ENCODE results near the gene UBE2H.
"Not testable (repeated sequence)": the region's sequence is repeated elsewhere in the genome, so short reads cannot be mapped to it uniquely, and the experiment has no call there.

UBE2H gene

DNA sequence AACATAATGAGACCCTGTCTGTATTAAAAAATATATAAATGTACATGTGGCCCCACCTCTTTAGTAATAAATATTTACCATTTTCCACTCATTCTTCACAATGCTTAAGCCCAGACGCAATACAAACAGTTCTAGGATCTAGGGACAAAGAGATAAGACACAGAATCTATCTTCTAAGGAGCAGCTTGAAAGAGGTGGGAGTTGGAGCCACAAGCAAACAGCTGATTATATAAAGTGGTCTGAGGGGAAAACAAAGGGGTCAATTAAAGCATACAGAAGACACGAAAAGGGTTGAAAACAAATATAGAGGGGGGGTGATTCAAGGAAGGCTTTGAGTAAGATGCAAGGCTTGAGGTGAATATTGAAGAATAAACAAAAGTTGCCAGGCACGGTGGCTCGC, 43.1 kb downstream of the UBE2H start:
- no peak for DNase-seq (ENCODE audit: low read depth in 2 of 2, low spot score in 1 of 2)

DNA sequence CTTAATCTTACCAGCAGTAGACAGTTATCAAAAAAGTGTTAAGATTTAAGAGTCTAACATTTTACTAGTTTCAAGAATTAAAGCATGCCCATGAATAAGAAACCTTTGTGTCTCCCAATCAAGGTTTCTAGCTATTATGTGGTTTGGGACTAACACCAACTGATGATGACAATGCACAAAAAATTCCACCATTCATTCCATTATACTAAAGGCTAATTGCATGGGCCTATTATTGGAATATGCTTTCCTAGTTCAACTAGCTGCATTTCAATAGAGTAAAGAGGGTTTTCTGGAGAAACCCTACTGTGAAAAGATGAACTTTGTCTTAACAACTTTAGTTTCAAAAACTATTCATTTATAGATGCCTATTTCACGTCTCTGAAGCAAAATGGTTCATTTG, 44.6 kb downstream of the UBE2H start:
- no peak for DNase-seq (ENCODE audit: low read depth in 2 of 2, low spot score in 1 of 2)

DNA sequence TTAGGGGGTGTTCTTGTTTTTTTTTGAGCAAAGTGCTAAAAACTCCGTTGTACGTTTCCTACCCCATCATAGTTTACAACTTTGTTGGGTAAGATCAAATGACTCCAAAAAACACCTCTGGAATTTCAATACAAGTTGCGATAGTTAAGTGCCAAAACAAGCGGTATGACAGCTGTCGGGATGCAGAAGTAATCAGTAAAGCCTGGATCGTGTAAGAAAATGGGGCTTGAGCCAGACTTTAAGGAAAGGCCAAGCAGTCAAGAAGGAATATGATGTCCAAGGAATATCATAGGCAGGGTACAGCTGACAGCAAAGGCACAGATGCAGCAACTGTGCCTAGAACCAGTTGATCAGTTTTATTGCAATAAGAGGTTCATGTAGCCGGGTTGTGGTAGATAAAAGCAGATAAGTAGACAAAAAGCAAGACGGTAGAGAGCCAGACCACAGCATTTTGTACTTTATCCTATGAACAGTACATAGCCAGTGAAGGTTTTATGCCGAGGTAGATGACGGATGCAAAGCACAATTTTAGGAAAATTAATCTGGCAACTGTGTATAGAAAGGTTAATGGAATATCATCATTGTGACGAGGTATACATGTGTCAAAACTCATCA, 45.5 kb downstream of the UBE2H start:
- DNase-seq (ENCODE audit: low read depth in 2 of 2, low spot score in 1 of 2): no peak

DNA sequence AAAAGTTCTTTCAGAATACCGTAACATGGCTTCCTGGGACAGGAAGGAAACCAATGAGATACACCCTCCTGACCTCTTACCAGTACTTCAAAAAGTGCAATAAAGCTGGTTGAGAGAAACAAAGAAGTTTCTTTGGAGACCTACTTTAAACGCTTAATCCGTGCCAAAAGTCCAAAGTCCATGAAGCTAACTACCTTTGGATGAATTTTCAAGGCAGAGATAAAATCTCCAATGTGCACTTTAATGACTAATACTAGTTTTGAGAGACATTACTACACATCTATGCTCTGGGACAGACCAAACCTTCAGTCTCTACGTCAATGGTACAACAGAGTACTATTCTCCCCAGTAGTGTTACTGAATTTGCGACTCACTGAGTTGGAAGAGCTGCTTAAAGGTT, 46.1 kb downstream of the UBE2H start:
- DNase-seq (ENCODE audit: low read depth in 2 of 2, low spot score in 1 of 2): no peak

DNA sequence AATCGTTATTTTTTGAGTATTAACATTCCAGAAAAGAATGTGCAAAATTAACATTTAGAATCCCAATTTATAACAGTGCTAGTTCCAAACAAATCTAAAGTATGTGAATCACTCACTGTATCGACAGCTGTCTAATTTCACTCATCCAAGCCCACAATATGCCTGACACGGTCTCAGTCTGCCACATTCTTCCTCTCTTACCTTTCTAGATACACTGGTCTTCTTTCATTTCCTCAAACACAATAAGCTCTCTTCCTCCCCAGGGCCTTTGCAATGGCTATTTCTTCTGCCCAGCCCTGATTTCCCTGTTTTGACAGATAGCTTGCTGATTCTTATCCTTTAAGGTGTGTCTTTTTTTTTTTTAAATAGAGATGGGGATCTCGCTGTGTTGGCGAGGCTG, 48.8 kb downstream of the UBE2H start:
- no peak for DNase-seq (ENCODE audit: low read depth in 2 of 2, low spot score in 1 of 2)

DNA sequence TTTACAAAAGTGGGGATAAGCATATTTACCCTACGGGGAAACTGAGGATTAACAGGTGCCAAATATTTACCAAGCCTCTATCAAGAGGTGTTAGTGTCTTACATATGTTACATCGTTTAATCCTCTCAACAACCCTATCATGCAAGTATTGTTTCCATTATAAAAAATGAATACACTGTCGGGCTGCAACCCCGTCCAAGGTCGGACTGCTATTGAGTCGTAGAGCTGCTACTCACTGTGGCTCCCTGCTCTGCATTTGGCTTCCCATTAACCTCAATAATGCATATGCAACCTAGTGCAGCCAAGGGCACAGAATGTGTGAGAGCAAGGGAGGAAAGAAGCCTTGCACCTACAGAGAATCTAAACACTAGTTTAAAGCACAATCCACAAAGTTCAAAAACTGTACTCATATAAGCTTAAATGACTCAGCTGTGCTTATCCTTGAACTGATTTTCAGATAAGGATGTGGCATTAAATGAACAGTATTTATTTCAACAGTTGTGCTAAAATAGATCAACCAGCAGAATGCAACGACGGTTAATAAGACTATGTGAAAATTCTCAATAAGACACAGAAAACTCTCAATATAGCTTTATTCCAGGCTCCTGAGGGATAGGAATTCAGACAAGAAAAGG, 49.9 kb downstream of the UBE2H start:
- DNase-seq (ENCODE audit: low read depth in 2 of 2, low spot score in 1 of 2): no peak

DNA sequence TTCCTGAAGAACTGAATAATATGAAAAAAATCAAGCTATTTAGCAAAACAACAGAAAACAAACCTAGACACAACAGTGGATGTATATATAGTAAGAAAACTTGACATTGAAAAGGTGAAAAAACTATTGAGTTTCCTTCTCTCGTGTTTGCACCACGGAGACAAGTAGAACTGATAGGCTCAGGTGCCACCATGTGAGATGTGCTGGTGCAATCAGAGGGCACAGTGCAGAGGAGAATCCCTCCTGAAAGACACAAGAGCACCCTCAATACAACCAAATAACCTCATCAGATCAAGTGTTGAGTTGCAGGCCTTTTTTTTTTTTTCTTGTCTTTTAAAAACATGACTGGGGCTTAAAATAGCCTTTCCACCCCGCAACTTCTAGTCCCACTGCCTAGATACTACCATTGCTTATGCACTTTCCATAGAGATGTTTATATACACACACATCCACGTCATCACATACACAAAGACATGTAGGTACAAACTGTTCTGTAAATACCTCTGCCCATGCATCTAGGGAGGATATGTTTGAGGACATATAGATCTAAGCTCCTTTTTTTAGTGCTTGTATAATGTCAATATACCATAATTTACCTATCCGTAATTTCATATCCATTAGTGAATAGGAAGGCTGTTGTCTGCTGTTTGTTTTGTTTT, 54.1 kb downstream of the UBE2H start:
- DNase-seq (ENCODE audit: low read depth in 2 of 2, low spot score in 1 of 2): no peak

DNA sequence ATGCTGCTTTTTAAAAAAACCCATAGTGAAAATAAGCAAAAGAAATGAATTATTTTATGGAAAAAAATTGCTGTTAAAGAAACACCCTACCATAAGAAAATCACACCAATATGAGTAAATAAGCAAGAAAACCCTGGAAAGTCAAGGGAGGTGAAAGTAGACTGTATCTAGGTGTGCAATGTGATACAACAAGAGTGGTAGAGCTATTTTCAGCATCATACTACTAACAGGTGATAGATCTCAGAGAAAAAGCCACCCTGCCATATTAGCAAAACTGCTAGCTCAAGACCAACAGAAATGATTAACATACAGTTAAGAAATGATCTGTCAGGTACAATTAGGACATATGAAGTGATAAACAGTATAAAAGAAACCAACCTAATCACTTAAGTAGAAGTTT, 54.8 kb downstream of the UBE2H start:
- DNase-seq (ENCODE audit: low read depth in 2 of 2, low spot score in 1 of 2): no peak

DNA sequence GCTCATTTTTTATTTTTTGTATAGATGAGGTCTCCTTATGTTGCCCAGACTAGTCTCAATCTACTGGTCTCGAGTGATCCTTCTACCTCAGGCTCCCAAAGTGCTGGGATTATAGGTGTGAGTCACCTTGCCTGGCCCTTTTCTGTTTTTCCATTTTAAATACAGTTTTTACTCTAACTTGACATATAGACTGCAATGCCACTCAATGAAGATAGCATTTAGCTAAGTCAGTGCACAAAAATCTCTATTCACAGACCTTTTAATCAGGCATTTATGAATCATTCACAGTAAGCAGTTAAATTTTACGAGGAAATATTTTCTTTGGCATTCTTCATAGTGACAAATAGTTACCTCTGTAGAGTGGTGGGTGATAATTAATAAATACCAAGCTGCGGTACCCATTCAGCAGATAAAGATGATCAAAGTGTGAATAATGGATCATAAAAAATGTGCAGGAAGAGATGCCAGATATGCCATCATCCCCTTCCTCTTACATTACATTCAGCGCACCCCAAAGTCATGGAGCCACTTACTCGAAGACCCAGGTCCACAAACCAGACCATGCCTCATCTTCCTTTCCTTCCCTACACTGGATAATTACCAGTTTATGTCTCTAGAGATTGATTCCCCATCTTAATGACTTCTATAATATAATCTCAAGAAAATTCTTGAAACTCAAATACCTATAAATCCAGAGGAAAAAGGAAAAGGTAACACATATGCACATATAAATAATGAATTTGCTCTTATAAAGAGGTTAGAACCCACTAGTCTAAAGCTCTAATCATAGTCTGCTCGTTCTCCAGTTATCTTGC, 56.0 kb downstream of the UBE2H start:
- no peak for DNase-seq (ENCODE audit: low read depth in 2 of 2, low spot score in 1 of 2)

DNA sequence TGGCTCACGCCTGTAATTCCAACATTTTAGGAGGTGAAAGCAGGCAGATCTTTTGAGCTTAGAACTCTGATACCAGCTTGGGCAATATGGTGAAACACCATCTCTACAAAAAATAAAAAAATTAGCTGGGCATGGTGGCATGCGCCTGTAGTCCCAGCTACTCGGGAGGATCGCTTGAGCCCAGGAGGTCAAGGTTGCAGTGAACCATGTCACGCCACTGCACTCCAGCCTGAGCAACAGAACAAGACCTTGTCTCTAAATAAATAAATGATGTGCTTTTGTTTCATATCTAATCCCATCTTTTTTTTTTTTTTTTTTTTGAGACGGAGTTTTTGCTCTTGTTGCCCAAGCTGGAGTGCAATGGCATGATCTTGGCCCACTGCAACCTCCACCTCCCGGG, 58.6 kb downstream of the UBE2H start:
- DNase-seq (ENCODE audit: low read depth in 2 of 2, low spot score in 1 of 2): not testable (repeated sequence)

DNA sequence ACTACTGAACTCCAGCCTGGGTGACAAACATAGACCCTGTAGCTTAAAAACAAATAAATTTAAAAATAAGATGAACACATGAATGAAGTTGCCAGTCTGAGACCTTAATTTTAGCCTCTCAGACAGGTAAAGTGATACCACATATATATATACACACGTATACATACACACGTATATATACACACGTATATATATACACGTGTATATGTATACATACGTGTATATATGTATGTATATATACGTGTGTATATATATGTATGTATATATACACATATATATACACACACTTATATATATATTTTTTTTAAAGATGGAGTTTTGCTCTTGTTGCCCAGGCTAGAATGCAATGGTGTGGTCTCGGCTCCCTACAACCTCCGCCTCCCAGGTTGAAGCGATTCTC, 62.7 kb downstream of the UBE2H start:
- DNase-seq (ENCODE audit: low read depth in 2 of 2, low spot score in 1 of 2): no peak

DNA sequence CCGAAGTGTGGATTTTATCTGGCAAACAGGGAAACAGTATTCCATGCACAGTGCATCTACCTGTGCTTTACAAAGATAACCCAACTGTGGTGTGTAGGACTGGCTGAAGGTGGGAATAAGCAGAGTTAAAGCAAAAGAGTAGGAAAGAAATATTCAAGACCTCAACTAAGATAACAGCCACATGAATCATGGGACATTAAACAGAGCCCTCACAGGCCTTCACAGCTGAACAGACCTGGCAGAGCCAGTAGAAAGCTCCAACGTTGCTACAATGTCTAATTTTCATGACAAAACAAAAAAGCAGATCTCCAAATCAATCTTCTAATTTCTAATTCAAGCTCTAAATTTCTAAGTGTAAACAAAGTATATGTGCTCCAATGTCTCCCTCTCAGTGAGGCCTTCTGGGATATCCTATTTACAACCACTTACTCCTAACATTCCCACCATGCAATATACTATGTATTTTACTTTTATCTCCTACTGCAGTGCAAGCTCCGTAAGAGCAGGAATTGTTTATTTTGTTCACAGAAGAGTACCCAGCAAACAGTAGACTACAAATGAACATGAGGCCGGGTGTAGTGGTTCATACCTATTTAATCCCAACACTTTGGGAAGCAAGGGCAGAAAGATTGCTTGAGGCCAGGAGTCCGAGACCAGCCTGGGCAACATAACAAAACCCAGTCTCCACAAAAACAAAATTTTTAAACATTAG, 63.5 kb downstream of the UBE2H start:
- no peak for DNase-seq (ENCODE audit: low read depth in 2 of 2, low spot score in 1 of 2)

DNA sequence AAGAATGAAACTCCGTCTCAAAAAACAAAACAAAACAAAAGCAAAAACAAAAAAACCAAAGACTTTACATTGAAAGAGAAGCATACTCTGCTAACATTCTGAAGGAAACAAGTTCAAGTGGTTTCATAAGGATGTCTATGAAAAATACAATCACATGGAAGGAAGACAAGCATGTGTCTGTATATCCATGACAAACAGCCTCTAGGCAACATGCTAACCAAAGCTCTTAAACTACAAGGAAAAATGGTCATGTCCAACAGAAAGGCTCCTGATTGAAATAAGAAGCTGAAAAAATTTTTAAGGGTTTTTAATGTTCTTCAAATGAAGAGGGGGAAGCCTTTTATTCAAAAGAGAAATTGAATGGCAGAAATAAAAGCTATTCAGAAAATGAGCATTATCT, 64.9 kb downstream of the UBE2H start:
- no peak for DNase-seq (ENCODE audit: low read depth in 2 of 2, low spot score in 1 of 2)

DNA sequence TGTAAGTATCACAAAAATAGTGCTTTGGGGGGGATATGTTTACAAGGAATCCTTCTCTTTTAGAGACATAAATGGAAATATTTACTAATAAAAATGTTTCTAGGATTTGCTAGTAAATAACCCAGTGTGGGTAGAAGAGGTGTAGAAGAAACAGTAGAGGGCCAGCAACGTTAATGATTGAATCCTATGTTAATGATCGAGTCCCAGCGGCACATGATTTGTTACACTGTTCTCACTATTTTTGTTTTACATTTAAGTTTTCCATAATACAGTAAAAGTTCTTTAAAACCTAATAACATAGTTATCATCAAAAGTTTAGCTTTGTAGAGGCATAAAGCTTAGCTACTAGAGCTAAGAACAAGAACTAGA, 66.0 kb downstream of the UBE2H start:
- no peak for DNase-seq (ENCODE audit: low read depth in 2 of 2, low spot score in 1 of 2)

DNA sequence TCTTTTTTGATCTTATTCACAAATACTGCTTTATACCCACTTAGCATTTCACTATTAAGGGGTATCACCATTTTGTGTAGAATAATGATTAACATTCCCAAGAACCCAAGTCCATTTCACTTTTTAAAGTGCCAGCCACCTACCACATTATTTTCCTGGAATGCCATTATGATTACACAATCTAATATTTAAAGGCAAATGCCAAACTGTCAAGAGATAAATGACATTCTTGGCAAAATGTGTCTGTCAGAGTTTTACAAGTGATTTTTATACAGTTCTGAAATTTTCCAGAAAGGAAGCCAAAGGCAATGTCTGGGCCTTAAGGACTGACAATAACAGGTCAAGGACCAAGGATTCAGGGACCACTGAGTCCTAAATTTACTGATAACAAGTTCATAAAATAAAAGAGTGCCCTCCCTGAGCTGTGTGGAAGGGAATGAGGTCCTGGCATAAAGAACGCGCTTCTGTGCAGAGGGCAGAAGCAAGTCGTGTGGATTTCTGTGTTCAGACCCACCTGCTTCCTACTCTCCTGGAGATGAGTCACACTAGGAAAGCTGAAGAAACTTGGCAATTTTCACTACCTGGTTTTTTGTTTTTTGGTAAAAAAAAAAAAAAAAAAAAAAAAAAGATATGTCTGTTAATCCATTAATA, 66.5 kb downstream of the UBE2H start:
- no peak for DNase-seq (ENCODE audit: low read depth in 2 of 2, low spot score in 1 of 2)

DNA sequence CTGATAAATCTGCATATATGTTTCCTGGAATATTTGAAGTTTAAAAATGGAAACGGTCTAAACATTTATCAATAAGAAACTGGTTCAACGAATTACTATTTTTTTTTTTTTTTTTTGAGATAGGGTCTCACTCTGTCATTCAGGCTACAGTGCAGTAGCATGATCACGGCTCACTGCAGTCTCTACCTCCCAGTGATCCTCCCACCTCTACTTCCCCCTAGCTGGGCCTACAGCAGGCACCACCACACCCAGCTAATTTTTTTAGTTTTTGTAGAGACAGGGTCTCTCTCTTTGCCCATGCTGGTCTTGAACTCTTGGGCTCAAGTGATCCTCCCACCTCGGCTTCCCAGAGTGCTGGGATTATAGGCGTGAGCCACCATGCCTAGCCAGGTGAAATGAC, 68.3 kb downstream of the UBE2H start:
- DNase-seq (ENCODE audit: low read depth in 2 of 2, low spot score in 1 of 2): no peak

DNA sequence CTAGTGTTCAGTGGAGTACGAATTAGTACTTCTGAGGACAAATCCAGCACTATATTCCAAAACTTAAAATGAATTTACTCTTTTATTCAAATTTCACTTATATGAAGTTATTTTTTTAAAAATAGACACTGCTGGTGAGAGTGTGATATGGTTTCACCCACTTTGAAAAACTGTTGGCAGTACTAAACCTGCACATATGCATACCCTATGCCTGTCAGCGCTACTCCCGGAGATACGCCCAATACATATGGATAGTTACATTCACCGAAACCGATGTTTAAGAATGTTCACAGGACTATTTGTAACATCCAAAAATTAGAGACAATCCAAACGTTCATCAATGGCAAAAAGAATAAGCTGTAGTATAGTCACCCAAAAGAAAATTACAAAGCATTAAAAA, 69.6 kb downstream of the UBE2H start:
- DNase-seq (ENCODE audit: low read depth in 2 of 2, low spot score in 1 of 2): no peak

DNA sequence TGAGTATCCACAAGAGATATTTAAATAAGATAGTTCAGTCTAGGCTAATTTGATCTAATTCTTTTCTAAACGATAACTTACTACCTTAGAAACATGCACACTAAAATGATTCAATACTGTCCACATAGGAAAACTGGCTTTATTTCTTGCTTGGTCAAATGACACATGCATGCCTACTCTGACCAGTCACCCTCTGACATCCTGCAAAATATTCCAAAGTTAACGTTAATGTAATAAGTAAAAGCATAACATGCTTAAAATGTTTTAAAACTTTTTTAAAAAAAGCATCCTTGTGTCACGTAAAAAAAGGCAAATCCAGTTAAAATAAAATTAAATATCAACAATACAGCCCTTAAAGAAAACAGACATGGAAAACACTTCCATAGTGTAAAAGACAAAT, 70.2 kb downstream of the UBE2H start:
- no peak for DNase-seq (ENCODE audit: low read depth in 2 of 2, low spot score in 1 of 2)

DNA sequence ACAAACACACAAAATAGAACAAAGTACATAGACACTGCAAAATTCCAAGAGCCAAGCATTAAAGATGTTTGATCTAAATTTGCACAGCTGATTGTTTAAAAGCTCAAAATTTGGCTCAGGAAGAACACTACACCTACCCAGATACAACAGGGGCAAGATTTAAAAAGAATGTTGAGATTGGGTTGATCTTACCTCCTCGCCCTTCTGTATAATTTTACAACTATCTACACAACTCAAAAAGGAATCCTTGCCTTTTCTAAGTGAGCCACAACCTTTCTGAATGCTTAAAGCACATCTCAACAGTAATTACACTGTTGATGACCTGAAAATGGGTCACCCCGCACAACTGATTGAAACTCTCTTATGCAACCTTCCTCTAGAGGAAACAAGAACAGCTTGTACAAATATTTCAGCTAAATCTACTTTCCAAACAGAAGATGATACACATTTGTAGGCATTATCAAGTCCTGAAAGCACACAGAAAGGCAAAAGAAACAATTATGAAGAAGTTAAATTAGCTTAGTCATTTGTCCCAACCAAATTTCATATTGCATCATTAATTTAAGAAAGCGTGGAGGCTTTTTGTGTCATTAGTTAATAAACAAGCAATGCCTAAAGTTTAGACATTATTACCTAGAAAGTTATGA, 75.5 kb downstream of the UBE2H start:
- DNase-seq (ENCODE audit: low read depth in 2 of 2, low spot score in 1 of 2): no peak

DNA sequence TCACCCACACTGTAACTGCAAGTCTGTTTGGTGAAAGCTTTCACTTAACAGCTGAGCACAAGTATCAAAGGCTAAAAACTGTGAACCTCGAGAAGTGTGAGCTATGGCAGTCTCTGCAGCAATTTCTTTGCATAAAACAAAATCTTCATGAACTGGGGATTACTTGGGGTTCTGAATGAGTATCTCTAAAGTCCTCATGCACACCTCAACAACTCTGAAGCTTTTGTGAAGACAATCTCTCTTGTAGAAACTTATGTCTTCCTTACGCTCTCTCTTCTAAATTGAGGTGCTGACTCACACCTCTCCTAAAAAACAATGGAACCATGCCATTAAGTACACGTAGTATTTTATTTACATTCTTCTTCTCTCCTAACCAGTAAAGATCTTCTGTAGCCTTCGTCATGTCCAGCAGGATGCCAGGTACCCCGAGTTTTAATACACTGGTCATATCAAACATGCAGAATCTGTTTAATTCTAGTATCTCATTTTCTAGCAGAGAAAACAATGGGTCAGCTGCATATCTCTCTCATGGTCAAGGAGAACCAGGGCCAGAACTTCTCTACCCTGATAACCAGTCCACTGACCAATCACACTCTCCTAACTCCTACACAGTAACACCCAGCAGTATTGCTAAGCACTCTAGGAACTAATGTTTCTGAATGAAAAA, 76.9 kb downstream of the UBE2H start:
- DNase-seq (ENCODE audit: low read depth in 2 of 2, low spot score in 1 of 2): no peak
